Measurements from ENCODE around the gene SP1. TPM values are rescaled to one million over a fixed set of nuclear protein-coding genes. Genes with fewer than 3 reads are reported as not detected.

SP1 gene
- total and polyA plus RNA-seq, 9 of the 15 experiments (the other 6 are each of a cell fraction or from before 2014, with no cell fraction given): 8.0 to 65.5 (median 41.6) TPM

DNA sequence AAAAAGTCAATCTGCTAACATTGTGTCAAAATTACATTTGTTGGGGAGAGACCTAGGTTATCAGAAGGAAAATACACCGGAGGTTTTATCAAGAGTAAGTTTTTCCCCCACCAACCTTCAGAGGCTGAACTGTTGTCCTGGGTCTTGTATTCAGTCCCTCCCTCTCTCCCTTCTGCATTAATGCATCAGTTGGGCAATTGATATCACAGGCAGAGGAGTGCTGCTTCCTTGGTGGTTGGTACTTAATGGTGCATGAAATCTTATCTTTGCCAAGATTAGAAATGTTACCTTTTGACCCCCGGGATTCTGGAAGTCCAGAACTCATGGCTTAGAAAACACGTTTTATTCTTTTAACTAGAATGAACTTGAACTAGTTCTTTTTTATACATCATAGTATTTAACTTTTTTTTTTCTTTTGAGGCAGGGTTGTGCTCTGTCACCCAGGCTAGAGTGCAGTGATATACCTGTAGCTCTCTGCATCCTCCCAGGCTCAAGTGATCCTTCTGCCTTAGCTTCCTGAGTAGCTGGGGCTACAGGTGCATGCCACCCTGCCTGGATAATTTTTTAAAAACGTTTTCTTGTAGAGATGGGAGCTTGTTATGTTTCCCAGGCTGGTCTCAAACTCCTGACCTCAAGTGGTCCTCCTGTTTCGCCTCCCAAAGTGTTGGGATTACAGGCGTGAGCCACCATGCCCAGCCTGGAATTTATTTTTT lies 76.8 kb downstream of the SP1 start:
- Histone ChIP-seq H3K27ac (ENCODE audit: extremely low read depth, low read depth, low read length) (no peak overlapping the region), H3K4me1 (replicated peaks in 1 of 2; ENCODE audit: control insufficient read depth in 2 of 2, insufficient read depth in 2 of 2, low read length in 2 of 2) (peaks cover 0 to 17% of the 10 kb centered on the region in 2 experiments; a peak in 3 of 5 replicates), H3K36me3 (ENCODE audit: control insufficient read depth, insufficient read depth, low read length) (peaks cover 91% of the 10 kb centered on the region), H3K9ac (ENCODE audit: insufficient read depth in 1 of 2, low read depth in 2 of 2, low read length in 2 of 2) (no peak overlapping the region), H3K9me1 (ENCODE audit: control insufficient read depth, insufficient read depth, low read length) (peaks cover 4% of the 10 kb centered on the region), H3K27me3 (ENCODE audit: control insufficient read depth in 2 of 2, insufficient read depth in 2 of 2, low read length in 2 of 2) (no peaks in the 10 kb centered on the region), H3K4me3 (no peak overlapping the region), H3K9me3 (replicated peaks; ENCODE audit: control insufficient read depth, insufficient read depth, low read depth, low read length) (no peaks in the 10 kb centered on the region), H2AFZ (ENCODE audit: low read depth, low read length) (no peak overlapping the region), H4K20me1 (replicated peaks; ENCODE audit: control insufficient read depth, insufficient read depth, low read length) (peaks cover 39% of the 10 kb centered on the region), H3K4me2 (ENCODE audit: insufficient read depth, low read length) (no peak overlapping the region), H3K79me2 (ENCODE audit: control insufficient read depth, insufficient read depth, low read length) (peaks cover 97% of the 10 kb centered on the region)
- in situ Hi-C loops (cut with MboI): no loop called here
- ChIA-PET CTCF (ENCODE audit: low intra/inter-chr PET ratio) (no interaction called here), POLR2A (interaction anchor here (1.2 to 2.9 kb wide), 4 partner anchors 8 to 18 kb away, joined by 5 to 14 read pairs (median 7); no protein-coding TSS in a partner anchor)
- ATAC-seq (no peak), FAIRE-seq (no peak), DNase-seq (ENCODE audit: extremely low read depth in 1 of 4, low spot score in 3 of 4) (no peak)
- TF ChIP-seq SP1 (CRISPR knock-in tag; IDR thresholded peaks at IDR 0.05) (peak; percentile 11; the same call in 1 of the 2 replicates), PREB (CRISPR knock-in tag; IDR thresholded peaks at IDR 0.05) (no peak), NR3C1 (CRISPR knock-in tag; IDR thresholded peaks at IDR 0.05) (no peak), POLR2AphosphoS5 (IDR thresholded peaks at IDR 0.05; ENCODE audit: control insufficient read depth, insufficient read depth, low read depth, low read length) (peak; percentile 42), REST (IDR thresholded peaks at IDR 0.05; ENCODE audit: borderline replicate concordance) (no peak), REST (CRISPR knock-in tag; IDR thresholded peaks at IDR 0.05; ENCODE audit: low read depth) (no peak)
- no TSS peak for BruUV-seq (replicated peaks)
- WGBS (ENCODE audit: insufficient coverage, low coverage, missing lambda C conversion rate): 74% methylated on average over 6 of the region's 6 CpGs
- intact Hi-C loops (cut with micrococcal nuclease): no loop called here
